ENCODE results near the gene TUT4.
A peak's percentile ranks its signal among the peaks of the same experiment; 100 is the strongest.
"Not testable (repeated sequence)": the region's sequence is repeated elsewhere in the genome, so short reads cannot be mapped to it uniquely, and the experiment has no call there.

Gene TUT4
- total RNA-seq = 162 to 199 (median 167) reads per million in 4 donors

GRCh38 chr1:52552505-52553361 lies at the start of gene TUT4:
TSS of gene TUT4 (minus strand) at chr1:52553092. CDS start at chr1:52526280, 26,812 bp downstream.
- DNase-seq = peak; percentile 61 to 84 (median 68)

- peak; percentile 35 to 71 (median 49) for DNase-seq
Observed at GRCh38 chr1:52601991-52602855, 49.3 kb upstream of the TUT4 start, which contains the start of gene GPX7. TSS of gene GPX7 (plus strand) at chr1:52602371. CDS start at chr1:52602410, 39 bp downstream.

GRCh38 chr1:52601519-52601918 lies 48.6 kb upstream of the TUT4 start:
- no peak for DNase-seq

- DNase-seq = no peak
Observed at GRCh38 chr1:52600533-52601179, 47.8 kb upstream of the TUT4 start.

DNA sequence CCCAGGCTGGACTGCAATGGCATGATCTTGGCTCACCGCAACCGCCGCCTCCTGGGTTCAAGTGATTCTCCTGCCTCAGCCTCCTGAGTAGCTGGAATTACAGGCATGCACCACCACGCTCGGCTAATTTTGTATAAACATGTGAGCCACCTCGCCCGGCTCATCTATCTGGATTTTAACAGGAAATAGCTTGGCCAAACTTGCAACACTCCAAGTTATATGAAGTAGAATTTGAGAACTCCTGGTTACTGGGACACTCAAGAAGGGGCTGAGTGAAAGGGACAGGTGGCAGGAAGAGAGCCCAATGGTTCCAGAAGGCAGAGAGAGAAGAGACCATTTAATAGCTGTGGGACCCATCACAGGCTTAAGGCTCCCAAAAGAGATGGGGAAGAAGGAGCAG lies 46.3 kb upstream of the TUT4 start:
- no peak for DNase-seq

DNA sequence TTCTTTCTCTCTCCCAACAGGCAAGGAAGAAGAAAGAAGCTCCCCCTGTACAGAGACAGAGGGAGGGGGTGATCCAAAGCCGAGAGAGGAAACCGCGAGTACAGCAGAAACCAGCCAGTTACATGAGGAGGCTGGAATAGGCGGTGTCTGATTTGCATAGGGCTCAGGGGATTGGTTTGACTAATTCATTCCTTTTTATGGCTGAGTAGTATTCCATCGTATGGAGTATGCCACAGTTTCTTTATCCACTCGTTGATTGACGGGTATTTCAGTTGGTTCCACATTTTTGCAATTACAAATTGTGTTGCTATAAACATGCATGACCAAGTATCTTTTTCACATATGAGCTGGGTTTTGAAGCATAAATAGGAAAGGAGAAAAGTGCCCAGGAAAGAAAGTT lies 45.8 kb upstream of the TUT4 start:
- DNase-seq = no peak

DNA sequence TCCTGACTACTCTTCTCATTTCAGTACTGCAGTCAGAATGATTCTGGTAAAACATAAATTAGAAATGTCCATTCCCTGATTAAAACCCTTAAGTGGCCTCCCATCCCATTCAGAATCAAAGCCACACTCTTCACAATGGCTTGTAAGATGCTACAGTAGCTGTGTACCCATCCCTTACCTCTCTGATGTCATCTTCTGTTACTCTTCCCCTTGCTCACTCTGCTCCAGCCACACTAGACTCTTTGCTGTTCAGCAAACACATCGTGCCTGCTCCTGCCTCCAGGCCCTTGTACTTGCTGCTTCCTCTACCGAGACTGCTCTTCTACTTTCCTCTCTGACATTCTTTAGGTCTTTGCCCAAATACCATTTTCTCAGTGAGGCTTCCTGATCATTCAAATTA lies 45.0 kb upstream of the TUT4 start:
- no peak for DNase-seq

DNA sequence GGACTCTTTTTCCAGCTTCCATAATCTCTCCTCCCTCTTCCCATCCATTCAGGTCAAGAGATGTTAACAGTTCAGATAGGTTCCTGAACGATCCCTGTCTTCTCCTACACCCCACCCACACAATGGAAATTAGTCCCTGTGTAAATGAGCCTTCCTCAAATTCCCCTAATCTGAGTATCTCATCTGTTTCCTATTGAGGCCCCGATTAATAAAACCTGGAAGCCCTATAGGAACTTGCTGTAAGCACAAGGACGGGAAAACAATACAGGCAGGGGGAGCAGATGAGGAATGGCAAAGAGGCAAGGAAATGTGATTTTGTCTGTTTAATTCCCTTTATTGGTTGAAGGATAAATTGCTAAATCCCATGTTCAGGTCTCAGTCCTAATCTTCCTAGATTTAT lies 42.2 kb upstream of the TUT4 start:
- no peak for DNase-seq

- DNase-seq = no peak
Observed at GRCh38 chr1:52593495-52593894, 40.6 kb upstream of the TUT4 start.

- no peak for DNase-seq
Observed at GRCh38 chr1:52592637-52593323, 39.9 kb upstream of the TUT4 start.

DNA sequence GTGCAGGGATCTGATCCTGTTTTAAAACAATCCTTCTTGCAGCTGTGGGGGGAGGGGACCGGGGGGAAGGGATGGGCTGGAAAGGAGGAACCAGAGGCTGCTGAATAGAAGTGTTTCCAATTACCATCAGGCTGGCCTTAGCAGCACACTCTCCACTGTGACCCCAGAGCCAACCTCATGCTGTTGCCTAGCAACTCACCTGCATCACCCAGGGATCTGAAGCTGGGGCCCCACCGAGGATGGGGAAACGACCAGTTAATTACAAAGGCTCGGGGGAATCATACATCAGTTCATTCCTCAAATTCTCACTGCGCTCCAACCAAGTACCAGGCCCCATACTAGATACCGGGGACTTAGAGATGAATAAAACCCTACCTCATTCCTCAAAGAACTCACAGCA lies 37.4 kb upstream of the TUT4 start:
- no peak for DNase-seq

DNA sequence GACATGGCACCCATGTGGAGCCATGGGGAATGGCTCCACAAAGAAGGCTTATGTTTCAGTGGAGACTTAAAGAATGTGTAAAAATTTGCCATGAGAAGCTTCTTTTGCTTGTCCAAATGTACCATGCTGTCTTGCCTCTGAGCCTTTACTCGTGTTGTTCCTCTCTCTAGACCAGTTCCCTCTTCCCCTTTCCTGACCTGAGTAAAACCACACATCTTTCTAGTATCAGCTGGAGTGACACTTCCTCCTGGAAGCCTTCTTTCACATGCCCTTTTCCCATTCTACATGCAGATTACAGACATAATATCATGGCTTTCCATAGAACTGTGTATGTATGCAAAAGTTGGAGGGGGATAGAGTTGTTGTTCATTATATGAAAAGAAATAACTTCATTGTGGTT lies 35.6 kb upstream of the TUT4 start:
- no peak for DNase-seq

DNA sequence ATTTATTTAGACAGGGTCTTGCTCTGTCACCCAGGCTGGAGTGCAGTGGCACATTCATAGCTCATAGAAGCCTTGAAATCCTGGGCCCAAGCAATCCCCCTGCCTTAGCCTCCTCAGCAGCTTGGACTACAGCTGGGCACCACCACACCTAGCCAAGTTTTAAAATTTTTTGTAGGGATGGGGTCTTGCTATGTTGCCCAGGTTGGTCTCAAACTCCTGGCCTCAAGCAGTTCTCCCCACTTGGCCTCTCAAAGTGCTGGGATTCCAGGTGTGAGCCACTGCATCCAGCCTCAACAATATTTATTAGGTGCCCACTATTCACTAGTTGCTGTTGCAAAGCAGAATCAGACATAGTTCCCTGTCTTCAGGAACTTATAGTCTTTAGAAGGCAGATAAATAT lies 35.1 kb upstream of the TUT4 start:
- DNase-seq = no peak

DNA sequence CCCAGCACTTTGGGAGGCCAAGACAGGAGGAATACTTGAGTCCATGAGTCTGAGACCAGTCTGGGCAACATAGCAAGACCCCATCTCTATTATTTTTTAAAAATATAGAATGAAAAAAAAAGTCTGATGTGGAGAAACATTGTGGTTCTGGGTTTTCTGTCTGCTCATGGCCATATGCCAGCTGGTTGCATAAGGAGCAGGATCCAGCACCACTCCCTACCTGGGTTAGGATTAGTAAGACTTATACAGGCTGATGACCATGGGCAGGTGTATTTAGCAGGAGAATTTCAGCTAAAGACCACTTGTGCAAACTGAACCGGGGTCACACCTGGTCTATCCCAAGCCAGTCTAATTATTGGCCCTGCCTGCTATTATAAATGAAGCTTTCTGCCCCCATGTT lies 32.6 kb upstream of the TUT4 start:
- no peak for DNase-seq

GRCh38 chr1:52582116-52582696 lies 29.3 kb upstream of the TUT4 start:
- no peak for DNase-seq

GRCh38 chr1:52580283-52580682 lies 27.4 kb upstream of the TUT4 start:
- no peak for DNase-seq

DNA sequence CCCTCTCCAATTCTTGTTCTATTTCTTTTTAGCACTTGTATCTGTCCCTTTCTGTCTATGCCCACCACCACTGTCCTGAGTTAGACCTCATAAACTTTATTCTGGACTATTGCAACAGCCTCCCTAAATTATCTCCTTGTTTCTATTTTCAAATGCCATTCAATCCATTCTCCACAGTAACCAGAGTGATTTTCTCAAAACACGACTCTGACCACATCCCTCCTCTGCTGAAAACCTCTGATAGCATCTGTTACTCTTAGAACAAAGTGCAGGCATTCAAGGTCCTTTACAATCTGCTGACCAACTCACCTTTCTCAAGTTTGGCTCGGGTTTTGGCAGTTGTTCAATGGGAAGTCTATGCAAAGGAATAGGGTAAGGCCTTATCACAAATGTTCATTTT lies 26.5 kb upstream of the TUT4 start:
- DNase-seq = no peak

DNA sequence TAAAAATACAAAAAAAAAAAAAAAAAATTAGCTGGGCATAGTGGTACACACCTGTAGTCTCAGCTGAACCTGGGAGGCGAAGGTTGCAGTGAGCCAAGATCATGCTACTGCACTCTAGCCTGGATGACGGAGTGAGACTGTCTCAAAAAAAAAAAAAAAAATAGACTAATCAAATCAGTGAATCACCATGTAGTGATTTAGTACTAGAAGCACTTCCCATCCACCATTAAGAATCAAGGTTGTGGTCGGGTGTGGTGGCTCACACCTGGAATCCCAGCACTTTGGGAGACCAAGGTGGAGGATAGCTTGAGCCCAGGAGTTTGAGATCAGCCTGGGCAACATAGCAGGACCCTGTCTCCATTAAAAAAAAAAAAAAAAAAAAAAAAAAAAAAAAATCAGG lies 25.2 kb upstream of the TUT4 start:
- DNase-seq = not testable (repeated sequence)

- no peak for DNase-seq
Observed at GRCh38 chr1:52576074-52576473, 23.2 kb upstream of the TUT4 start.

DNA sequence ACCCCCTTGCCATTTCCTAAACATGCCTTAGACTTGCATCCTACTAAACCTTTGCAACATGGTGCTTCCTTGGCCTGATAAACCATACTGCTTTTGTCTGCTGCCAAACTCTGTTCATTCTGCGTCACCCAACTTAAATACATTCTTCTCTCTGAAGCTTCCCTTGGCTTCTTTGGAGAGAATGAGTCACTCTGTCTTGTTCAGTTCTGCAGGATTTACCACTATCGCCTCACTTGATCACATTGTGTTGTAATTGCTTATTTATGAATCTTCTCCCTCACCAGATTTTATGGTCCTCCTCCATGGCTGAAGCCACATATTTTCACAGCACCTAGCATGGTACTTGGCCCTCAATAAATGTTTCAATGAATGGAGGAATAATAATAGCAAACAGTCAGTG lies 21.7 kb upstream of the TUT4 start:
- no peak for DNase-seq

- DNase-seq = no peak
Observed at GRCh38 chr1:52572387-52572786, 19.5 kb upstream of the TUT4 start.

DNA sequence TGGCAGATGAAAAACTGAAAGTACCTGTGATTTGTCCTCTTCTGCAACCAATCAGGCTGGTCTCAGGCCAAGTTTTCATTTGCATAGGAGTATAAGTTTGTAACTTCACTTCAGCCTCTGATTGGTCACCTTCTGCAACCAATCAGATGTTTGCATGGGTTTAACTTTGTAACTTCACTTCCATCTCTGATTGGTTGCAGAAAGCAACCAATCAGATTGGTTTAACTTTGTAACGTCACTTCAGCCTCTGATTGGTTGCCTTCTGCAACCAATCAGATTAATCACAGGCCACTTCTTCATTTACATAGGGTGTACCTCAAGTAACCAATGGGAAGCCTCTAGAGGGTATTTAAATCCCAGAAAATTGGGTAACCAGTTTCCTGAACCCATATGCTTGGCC lies 18.9 kb upstream of the TUT4 start:
- DNase-seq = peak in 1 of 5 donors; percentile 33
